Thyroid gland (tissue), 4 donors: Measurements from ENCODE around the gene KRTAP5-5.

Source experiments
- CTCF ChIP-seq, 6 experiments: fragments of 200-600 bp in 3 of 6; fragments of 450-650 bp in 3 of 6; sonication (generic) in 3 of 6; IDR thresholded peaks; one replicate each; pipeline ENCODE4 v1.5.1; 2016 to 2019; ENCODE audit warnings: antibody characterized with exemption in 6 of 6, mild to moderate bottlenecking in 2 of 6, inconsistent platforms in 1 of 6, moderate library complexity in 1 of 6
- POLR2A ChIP-seq, 2 donors: fragments of 450-650 bp; IDR thresholded peaks; one replicate each; pipeline ENCODE4 v1.6.1; 2017; ENCODE audit warnings: antibody characterized with exemption in 2 of 2, mild to moderate bottlenecking in 2 of 2, moderate library complexity in 1 of 2

- TF ChIP-seq CTCF (IDR thresholded peaks at IDR 0.05) (no peak), POLR2A (IDR thresholded peaks at IDR 0.05) (no peak)
Measured at GRCh38 chr11:1623716-1624115, 5.9 kb upstream of the KRTAP5-5 start.
